ENCODE data around the gene ALPK1. TPM values are rescaled to one million over a fixed set of nuclear protein-coding genes. Genes with fewer than 3 reads are reported as not detected.

The ALPK1 gene
- total RNA-seq, 4 donors from 2014 or later: 17.1 to 34.8 (median 25.8) TPM

- no peak for TF ChIP-seq CTCF (IDR thresholded peaks at IDR 0.05; ENCODE audit: low read depth)
Observed at GRCh38 chr4:112377171-112377570, 80.0 kb downstream of the ALPK1 start.

DNA sequence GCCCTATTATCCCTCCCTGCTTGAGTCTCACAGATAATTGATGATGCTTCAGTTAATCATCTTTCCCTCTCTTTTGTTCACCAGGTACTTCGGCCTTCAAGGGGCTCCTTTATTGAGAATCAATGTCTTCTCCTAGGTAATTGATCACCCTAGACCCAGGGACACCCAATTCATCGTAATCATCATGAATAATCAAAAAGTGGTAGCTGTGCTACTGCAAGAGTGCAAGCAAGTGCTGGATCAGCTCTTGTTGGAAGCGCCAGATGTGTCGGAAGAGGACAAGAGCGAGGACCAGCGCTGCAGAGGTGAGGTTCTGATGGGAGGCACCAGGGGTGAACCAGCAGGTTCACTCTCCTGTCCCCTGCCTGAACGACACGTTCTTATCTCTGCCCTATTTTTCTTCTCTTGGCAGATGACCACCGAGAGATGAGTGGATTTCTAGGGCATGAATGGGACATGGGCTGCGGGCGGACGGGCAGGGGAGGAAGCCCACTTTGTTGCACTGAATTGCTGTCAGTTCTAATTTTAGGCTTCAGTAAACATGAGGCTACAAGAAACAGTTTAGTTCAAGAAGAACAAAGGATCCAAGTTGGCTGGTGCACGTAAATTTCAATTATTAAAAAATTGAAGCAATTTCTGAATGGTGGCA is 80.5 kb downstream of the ALPK1 start:
- TF ChIP-seq CTCF (IDR thresholded peaks at IDR 0.05; ENCODE audit: low read depth): no peak

DNA sequence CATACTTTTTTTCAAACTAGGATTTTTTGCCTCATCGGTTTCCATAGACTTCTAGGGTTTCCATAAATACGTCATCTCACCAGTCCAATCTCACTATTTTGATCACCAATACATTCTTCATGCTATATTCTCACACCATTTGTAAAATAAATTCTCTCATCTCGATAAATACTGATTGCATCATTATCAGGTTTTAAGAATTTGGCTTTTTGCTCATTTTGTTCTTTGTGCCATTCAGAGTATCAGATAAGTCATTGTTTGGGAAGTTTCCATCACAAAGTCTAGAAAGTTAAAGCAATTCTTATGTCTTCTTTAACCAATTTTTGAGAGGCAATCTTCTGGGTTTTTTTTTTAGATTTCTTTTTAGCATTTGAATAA is 81.1 kb downstream of the ALPK1 start:
- no peak for TF ChIP-seq CTCF (IDR thresholded peaks at IDR 0.05; ENCODE audit: low read depth)

DNA sequence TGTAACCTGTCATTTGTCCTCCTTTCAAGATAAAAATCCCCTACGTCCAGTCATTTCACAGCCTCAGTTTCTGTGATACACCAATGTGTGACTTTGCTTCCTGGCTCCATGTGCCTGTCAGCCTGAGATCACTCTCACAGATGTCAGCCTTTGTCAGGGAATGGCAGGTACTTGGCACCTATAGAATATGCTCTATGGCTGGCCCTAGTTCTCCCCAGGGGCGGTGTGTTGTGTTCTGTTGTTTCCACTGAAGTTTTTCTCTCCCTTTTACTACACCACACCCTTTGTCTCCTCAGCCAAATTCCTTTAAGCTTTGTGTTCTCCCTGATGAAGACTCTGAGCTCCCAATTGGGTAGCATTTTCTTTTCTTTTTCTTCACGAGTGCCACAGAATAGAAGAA is 81.7 kb downstream of the ALPK1 start:
- TF ChIP-seq CTCF (IDR thresholded peaks at IDR 0.05; ENCODE audit: low read depth): no peak

DNA sequence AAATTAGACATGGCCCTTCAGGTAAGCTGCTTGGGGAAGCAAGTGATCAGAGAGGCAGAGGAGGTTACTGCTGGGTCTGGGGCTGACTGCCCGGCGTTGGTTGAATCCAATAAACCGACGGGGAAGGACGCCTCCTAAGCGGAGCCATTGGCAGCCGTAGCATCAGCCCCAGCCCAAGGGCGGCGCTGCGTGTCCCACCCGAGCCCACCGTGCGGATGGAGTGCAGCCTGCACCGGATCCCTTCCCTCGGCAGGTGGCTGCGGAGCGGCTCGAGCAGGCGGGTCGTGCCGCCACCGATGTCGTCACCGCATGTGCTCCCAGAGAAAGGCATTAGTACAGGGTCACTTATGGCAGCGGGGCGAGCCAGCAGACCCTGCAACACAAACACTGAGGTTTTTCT is 82.1 kb downstream of the ALPK1 start:
- no peak for TF ChIP-seq CTCF (IDR thresholded peaks at IDR 0.05; ENCODE audit: low read depth)

DNA sequence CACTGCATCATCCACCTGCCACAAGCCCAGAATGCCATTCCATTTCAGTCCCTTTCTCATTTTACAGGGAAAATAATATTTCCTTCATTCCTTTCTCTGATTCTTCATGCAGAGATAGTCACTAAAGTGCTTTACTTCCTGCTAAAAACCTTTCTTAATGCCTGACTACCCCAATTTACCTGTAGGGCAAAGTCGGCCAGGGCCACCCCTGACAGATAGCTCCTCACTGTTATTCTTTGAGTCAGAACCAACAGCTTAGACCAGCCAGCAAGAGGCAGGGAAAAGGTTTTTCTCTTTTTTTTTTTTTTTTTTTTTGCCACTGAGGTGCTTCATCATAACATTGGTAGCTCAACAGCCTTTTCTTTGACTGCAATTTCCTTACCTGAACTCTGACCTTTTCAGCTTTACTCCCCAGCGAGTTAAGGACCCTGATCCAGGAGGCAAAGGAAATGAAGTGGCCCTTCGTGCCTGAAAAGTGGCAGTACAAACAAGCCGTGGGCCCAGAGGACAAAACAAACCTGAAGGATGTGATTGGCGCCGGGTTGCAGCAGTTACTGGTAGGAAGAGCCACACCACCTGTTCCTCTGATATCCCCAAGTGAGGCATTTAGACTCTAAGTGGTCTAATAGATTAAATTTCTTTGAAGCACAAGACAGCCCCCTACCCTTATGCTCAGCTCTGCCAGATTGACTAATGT is 85.0 kb downstream of the ALPK1 start:
- no peak for TF ChIP-seq CTCF (IDR thresholded peaks at IDR 0.05; ENCODE audit: low read depth)

DNA sequence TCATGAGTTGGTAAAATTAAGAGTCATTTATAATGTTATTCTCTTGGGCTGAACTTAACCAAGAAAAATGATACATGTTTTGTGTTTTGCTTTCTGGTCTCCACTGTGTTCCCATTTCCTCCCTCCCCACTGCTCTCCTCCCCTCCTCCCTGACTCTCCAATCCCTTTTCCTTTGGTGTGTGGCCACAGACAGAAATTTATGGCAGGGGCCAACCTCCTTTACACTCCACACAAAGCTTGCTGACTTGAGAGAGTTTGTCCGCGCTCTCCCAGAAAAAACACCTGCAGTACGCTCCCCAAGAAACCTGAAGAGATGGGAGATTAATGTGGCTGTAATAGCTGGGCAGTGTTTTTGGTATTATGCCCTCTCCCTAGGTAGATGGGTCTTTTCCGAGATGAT is 88.9 kb downstream of the ALPK1 start:
- no peak for TF ChIP-seq CTCF (IDR thresholded peaks at IDR 0.05; ENCODE audit: low read depth)
